Fibroblast of lung (primary cell): ENCODE results near the gene VPS13D. TPM values are rescaled to one million over a fixed set of nuclear protein-coding genes. Genes with fewer than 3 reads are reported as not detected.

Experiments used
- DNase-seq, 2 donors: peaks; one replicate each; pipeline versions ENCODE4 v3.0.0 to v3.0.0-alpha.2; 2010; ENCODE audit warnings: low read depth in 2 of 2
- H2AFZ ChIP-seq: 2 replicates; pipeline ENCODE4 v1.5.1; 2012; ENCODE audit warnings: low read length, control low read depth, inconsistent platforms
- H3K27ac ChIP-seq: 2 replicates; pipeline ENCODE4 v1.5.1; 2011; ENCODE audit warnings: low read length, control low read depth; ENCODE audit not compliant: insufficient read depth
- H3K27me3 ChIP-seq: 2 replicates; pipeline ENCODE4 v1.5.1; 2011; ENCODE audit warnings: mild to moderate bottlenecking, low read length; ENCODE audit not compliant: control insufficient read depth, insufficient read depth
- H3K36me3 ChIP-seq: 2 replicates; pipeline ENCODE4 v1.5.1; 2011; ENCODE audit warnings: low read length; ENCODE audit not compliant: control insufficient read depth, insufficient read depth
- H3K4me1 ChIP-seq: 2 replicates; pipeline ENCODE4 v1.5.1; 2011; ENCODE audit warnings: low read length; ENCODE audit not compliant: control insufficient read depth, insufficient read depth; ENCODE audit errors: extremely low read depth
- H3K4me2 ChIP-seq: 2 replicates; pipeline ENCODE4 v1.5.1; 2011; ENCODE audit warnings: low read length, control low read depth; ENCODE audit not compliant: insufficient read depth; ENCODE audit errors: extremely low read depth
- H3K4me3 ChIP-seq, 4 experiments: fragments of 200-600 bp in 1 of 4; sonication (generic) in 1 of 4; replicated peaks in 1 of 4; 2 replicates each; pipeline ENCODE4 v1.5.1; 2011 to 2016; ENCODE audit warnings: low read length in 4 of 4, low read depth in 3 of 4, mild to moderate bottlenecking in 3 of 4, control low read depth in 2 of 4, inconsistent platforms in 1 of 4, mixed read lengths in 1 of 4; ENCODE audit not compliant: insufficient read depth in 1 of 4; ENCODE audit errors: control extremely low read depth in 1 of 4
- H3K79me2 ChIP-seq: 2 replicates; pipeline ENCODE4 v1.5.1; 2012; ENCODE audit warnings: mild to moderate bottlenecking, low read length, inconsistent platforms; ENCODE audit not compliant: control insufficient read depth, insufficient read depth
- H3K9ac ChIP-seq: 2 replicates; pipeline ENCODE4 v1.5.1; 2011; ENCODE audit warnings: mild to moderate bottlenecking, low read length, control low read depth; ENCODE audit not compliant: insufficient read depth
- H3K9me3 ChIP-seq: 2 replicates; pipeline ENCODE4 v1.5.1; 2012; ENCODE audit warnings: low read depth, low read length; ENCODE audit not compliant: control insufficient read depth, insufficient read depth
- H4K20me1 ChIP-seq: 2 replicates; pipeline ENCODE4 v1.5.1; 2011; ENCODE audit warnings: low read length; ENCODE audit not compliant: control insufficient read depth, insufficient read depth; ENCODE audit errors: extremely low read depth
- CTCF ChIP-seq, 2 donors: IDR thresholded peaks in 1 of 2; conservative IDR thresholded peaks in 1 of 2; 1 replicate in 1 of 2; 2 replicates in 1 of 2; pipeline ENCODE4 v1.5.1; 2011 to 2012; ENCODE audit warnings: low read length in 2 of 2, control low read depth in 1 of 2, inconsistent platforms in 1 of 2, low read depth in 1 of 2, mild to moderate bottlenecking in 1 of 2
- EZH2 ChIP-seq: IDR thresholded peaks from 2 replicates; pipeline ENCODE4 v1.5.1; 2012; ENCODE audit warnings: low read length, control low read depth, mild to moderate bottlenecking; ENCODE audit errors: missing control alignments
- polyA plus RNA-seq, 2 donors: library from polyadenylated mRNA; depleted of rRNA in 1 of 2; stranded (reverse) in 1 of 2; unstranded in 1 of 2; fragments of >200 nt; gene quantifications; 2 replicates each; pipeline ENCODE4 v1.2.1, GENCODE V29; 2011 to 2012; ENCODE audit warnings: missing spikeins in 1 of 2
- total RNA-seq: library from RNA; depleted of rRNA; stranded (reverse); fragments of >200 nt; gene quantifications from 2 replicates; pipeline ENCODE4 v1.2.1, GENCODE V29; 2014

The VPS13D gene
- total and polyA plus RNA-seq, 2 donors (not counting 1 experiment from before 2014, with no cell fraction given) = 14.6 to 40.0 TPM

GRCh38 chr1:12428334-12428733 is 198.5 kb downstream of the VPS13D start:
- Histone ChIP-seq H3K27ac (no peak overlapping the region), H3K9ac (no peak overlapping the region), H3K4me2 (no peak overlapping the region), H4K20me1 (no peaks in the 10 kb centered on the region), H3K36me3 (no peaks in the 10 kb centered on the region), H3K9me3 (no peaks in the 10 kb centered on the region), H2AFZ (no peak overlapping the region), H3K79me2 (no peaks in the 10 kb centered on the region), H3K4me1 (peaks cover 12% of the 10 kb centered on the region), H3K4me3 (no peak overlapping the region), H3K27me3 (no peaks in the 10 kb centered on the region)
- TF ChIP-seq EZH2 = no peak
- TF ChIP-seq CTCF (conservative IDR thresholded peaks at IDR 0.05 in 1 of 2, IDR thresholded peaks at IDR 0.05 in 1 of 2; ENCODE audit: low read depth in 1 of 2, low read length in 2 of 2) = no peak
- DNase-seq = no peak

DNA sequence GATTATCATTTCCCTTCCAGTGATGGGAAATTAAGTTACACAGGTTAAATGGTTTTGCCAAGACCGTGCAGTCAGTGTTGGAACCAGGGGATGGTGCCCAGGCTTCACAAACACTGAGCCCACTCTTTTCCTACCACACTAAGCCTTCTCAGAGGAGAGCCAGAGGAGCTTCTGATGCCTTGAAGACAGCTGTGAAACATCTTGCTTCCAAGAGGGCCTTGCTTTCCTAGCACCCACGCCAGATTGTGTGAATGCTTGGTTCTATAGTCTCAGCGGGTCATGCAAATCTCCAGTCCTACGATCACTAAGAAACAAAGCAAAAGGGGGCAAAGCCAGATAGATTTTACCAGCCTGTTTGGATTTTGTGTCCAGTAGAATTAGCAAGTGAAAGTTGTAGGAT is 200.7 kb downstream of the VPS13D start:
- H3K79me2 ChIP-seq = no peaks in the 10 kb centered on the region
- H3K4me1 ChIP-seq = peaks cover 17% of the 10 kb centered on the region
- H4K20me1 ChIP-seq = no peaks in the 10 kb centered on the region
- H3K4me3 ChIP-seq = no peak overlapping the region
- H3K9ac ChIP-seq = no peak overlapping the region
- H3K27ac ChIP-seq = no peak overlapping the region
- H3K27me3 ChIP-seq = no peaks in the 10 kb centered on the region
- TF ChIP-seq CTCF (conservative IDR thresholded peaks at IDR 0.05 in 1 of 2, IDR thresholded peaks at IDR 0.05 in 1 of 2; ENCODE audit: low read depth in 1 of 2, low read length in 2 of 2) = no peak
- TF ChIP-seq EZH2 = no peak
- no peak overlapping the region for H2AFZ ChIP-seq
- no peaks in the 10 kb centered on the region for H3K36me3 ChIP-seq
- H3K4me2 ChIP-seq = no peak overlapping the region
- DNase-seq = no peak
- no peaks in the 10 kb centered on the region for H3K9me3 ChIP-seq

- Histone ChIP-seq H3K27ac (no peak overlapping the region), H3K9ac (no peak overlapping the region), H4K20me1 (no peaks in the 10 kb centered on the region), H3K27me3 (no peaks in the 10 kb centered on the region), H3K4me3 (no peak overlapping the region), H3K4me2 (no peak overlapping the region), H3K79me2 (no peaks in the 10 kb centered on the region), H3K36me3 (no peaks in the 10 kb centered on the region), H3K4me1 (peaks cover 27% of the 10 kb centered on the region), H3K9me3 (no peaks in the 10 kb centered on the region), H2AFZ (no peak overlapping the region)
- no peak for TF ChIP-seq EZH2
- TF ChIP-seq CTCF (conservative IDR thresholded peaks at IDR 0.05 in 1 of 2, IDR thresholded peaks at IDR 0.05 in 1 of 2; ENCODE audit: low read depth in 1 of 2, low read length in 2 of 2) = no peak
- DNase-seq = no peak
These were observed 203.1 kb downstream of the VPS13D start for GRCh38 chr1:12432897-12433296.
